ENCODE data around the gene PRKCD. TPM values are rescaled to one million over a fixed set of nuclear protein-coding genes. Genes with fewer than 3 reads are reported as not detected.
A peak's percentile ranks its signal among the peaks of the same experiment; 100 is the strongest.

PRKCD gene
- total RNA-seq, 2 donors from 2014 or later: 31.3 to 31.5 TPM

- DNase-seq: no peak
- intact Hi-C loops (cut with DNase I): loop anchor here (1.0 to 5.0 kb wide), 3 partner anchors 64 to 82 kb away; partner anchors contain the start of gene RFT1 (in 2 of the 2)
- peak; percentile 10 to 13 for ATAC-seq
Measured at GRCh38 chr3:53196575-53197407, 35.8 kb downstream of the PRKCD start.

GRCh38 chr3:53198256-53198977, 37.4 kb downstream of the PRKCD start:
- no peak for DNase-seq
- intact Hi-C loops (cut with DNase I): loop anchor here (5.0 kb wide), 1 partner anchor 66 kb away; the partner anchor contains the start of gene RFT1 (in 2 of the 2)
- no peak for ATAC-seq

GRCh38 chr3:53198996-53199395, 38.0 kb downstream of the PRKCD start:
- no peak for ATAC-seq
- intact Hi-C loops (cut with DNase I): loop anchor here (5.0 kb wide), 1 partner anchor 67 kb away; the partner anchor contains the start of gene RFT1 (in 2 of the 2)
- DNase-seq: no peak

GRCh38 chr3:53199834-53200233, 38.8 kb downstream of the PRKCD start:
- DNase-seq (no peak), ATAC-seq (no peak)
- intact Hi-C loops (cut with DNase I): loop anchor here (5.0 kb wide), 1 partner anchor 68 kb away; the partner anchor contains the start of gene RFT1 (in 2 of the 2)

GRCh38 chr3:53200501-53201498, 39.8 kb downstream of the PRKCD start:
- ATAC-seq (no peak), DNase-seq (no peak)
- intact Hi-C loops (cut with DNase I): no loop called here

- DNase-seq (no peak), ATAC-seq (no peak)
- intact Hi-C loops (cut with DNase I): no loop called here
Measured at GRCh38 chr3:53202331-53203015, 41.5 kb downstream of the PRKCD start.

- DNase-seq (no peak), ATAC-seq (no peak)
- intact Hi-C loops (cut with DNase I): no loop called here
Measured at GRCh38 chr3:53211706-53212702, 51.0 kb downstream of the PRKCD start.

GRCh38 chr3:53213276-53213675, 52.3 kb downstream of the PRKCD start:
- ATAC-seq: no peak
- intact Hi-C loops (cut with DNase I): no loop called here
- DNase-seq: no peak

GRCh38 chr3:53215816-53216215, 54.8 kb downstream of the PRKCD start:
- intact Hi-C loops (cut with DNase I): no loop called here
- no peak for DNase-seq
- no peak for ATAC-seq

- ATAC-seq: no peak
- intact Hi-C loops (cut with DNase I): no loop called here
- DNase-seq: no peak
Measured at GRCh38 chr3:53216723-53217122, 55.7 kb downstream of the PRKCD start.

- DNase-seq (no peak), ATAC-seq (no peak)
- intact Hi-C loops (cut with DNase I): no loop called here
Measured at GRCh38 chr3:53217175-53217574, 56.2 kb downstream of the PRKCD start.

- DNase-seq (no peak), ATAC-seq (peak in 1 of 2 donors; percentile 25)
Measured at GRCh38 chr3:53218131-53218530, 57.1 kb downstream of the PRKCD start.

GRCh38 chr3:53219895-53220483, 59.0 kb downstream of the PRKCD start:
- DNase-seq (peak; percentile 84), ATAC-seq (peak; percentile 68 to 83)
- intact Hi-C loops (cut with DNase I): no loop called here

More at GRCh38 chr3:53218131-53218530, 57.1 kb downstream of the PRKCD start:
- intact Hi-C loops (cut with DNase I): no loop called here

GRCh38 chr3:53221345-53221744, 60.3 kb downstream of the PRKCD start:
- ATAC-seq: no peak
- DNase-seq: no peak
- intact Hi-C loops (cut with DNase I): no loop called here

- DNase-seq: no peak
- intact Hi-C loops (cut with DNase I): no loop called here
Measured at GRCh38 chr3:53221827-53222182, 60.8 kb downstream of the PRKCD start.

GRCh38 chr3:53222183-53222901, 61.3 kb downstream of the PRKCD start:
- DNase-seq (no peak), ATAC-seq (no peak)
- intact Hi-C loops (cut with DNase I): no loop called here

More at GRCh38 chr3:53221827-53222182, 60.8 kb downstream of the PRKCD start:
- no peak for ATAC-seq

Data from left cardiac atrium (tissue), 4 donors.